Putamen (tissue), 1 donor: ENCODE measurements around the gene AP3S1.
"Not testable (repeated sequence)": the region's sequence is repeated elsewhere in the genome, so short reads cannot be mapped to it uniquely, and the experiment has no call there.

ENCODE experiments used
- DNase-seq: peaks from one replicate; pipeline ENCODE4 v3.0.0-alpha.2; 2016; ENCODE audit warnings: low spot score

AP3S1 gene

DNA sequence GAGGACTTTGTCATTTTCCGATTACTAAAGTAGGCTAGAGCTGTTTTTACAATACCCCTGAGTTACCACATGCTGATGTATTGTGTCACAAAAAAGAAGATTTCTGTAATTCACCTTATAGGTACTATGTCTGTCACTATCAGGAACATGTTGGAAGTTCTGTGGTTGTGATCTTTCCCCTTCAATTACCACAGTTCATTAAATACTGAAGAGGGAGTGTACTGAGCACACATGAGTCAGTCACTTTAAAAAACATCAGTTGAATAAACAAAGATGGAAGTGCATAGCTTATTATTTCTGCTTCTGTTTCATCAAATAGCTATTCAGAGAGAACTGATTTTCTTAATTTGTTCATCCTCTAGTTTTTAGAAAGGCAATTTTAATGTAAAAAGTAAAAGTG lies 31.7 kb downstream of the AP3S1 start:
- DNase-seq = no peak

GRCh38 chr5:115875447-115875846 lies 33.7 kb downstream of the AP3S1 start:
- DNase-seq = no peak

- DNase-seq = not testable (repeated sequence)
Measured at GRCh38 chr5:115877342-115877741, 35.6 kb downstream of the AP3S1 start.

- DNase-seq = not testable (repeated sequence)
Measured at GRCh38 chr5:115882434-115882833, 40.7 kb downstream of the AP3S1 start.

DNA sequence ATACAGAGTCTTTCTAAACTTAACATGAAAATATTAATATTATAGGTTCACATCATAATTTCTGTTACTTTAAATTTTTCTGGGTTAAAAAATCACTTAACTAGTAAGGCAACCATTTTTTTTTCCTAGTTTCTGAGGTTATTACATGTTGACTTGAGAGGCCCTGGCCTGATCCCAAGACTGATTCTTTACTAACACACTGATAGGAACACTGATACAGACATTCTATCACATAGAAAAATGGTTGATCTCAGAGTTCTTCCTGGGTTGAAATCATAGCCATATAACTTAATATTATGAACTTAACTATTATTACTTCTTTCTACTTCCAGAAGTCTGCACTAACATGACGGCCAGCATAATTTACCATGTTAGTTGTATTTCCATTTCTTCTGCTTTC lies 43.0 kb downstream of the AP3S1 start:
- no peak for DNase-seq

DNA sequence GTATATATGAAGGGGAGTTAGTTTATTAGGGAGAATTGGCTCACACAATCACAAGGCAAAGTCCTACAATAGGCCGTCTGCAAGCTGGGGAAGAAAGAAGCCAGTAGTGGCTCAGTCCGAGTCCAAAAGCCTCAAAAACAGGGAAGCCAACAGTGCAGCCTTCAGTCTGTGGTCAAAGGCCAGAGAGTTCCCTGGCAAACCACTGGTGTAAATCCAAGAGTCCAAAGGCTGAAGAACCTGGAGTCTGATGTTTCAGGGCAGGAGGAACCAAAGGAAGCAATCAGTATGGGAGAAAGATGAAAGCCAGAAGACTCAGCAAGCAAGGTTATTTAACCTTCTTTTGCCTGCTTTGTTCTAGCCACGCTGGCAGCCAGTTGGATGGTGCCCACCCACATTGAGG lies 43.5 kb downstream of the AP3S1 start:
- DNase-seq = not testable (repeated sequence)

- DNase-seq = no peak
Measured at GRCh38 chr5:115888027-115888426, 46.3 kb downstream of the AP3S1 start.

GRCh38 chr5:115892021-115892420 lies 50.3 kb downstream of the AP3S1 start:
- DNase-seq = no peak

DNA sequence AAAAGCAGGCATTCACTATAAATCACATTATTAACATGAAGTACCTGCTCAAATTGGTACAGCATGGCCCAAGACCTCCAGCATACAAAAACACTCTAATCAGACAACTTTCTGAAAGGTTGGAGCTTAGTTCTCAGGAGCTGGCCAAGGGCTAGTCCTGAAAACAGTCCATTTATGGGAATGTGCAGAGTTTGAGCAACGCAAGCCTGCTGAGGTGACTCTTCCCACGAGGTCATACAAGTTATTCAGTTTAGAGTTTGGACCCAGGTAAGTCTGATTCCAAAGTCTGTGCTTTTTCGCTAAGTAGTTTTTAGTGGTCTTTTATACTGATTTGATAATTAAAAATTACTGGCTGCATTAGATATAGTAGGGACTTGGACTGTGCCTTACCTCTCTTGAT lies 52.6 kb downstream of the AP3S1 start:
- no peak for DNase-seq

- no peak for DNase-seq
Measured at GRCh38 chr5:115895821-115896220, 54.1 kb downstream of the AP3S1 start.

DNA sequence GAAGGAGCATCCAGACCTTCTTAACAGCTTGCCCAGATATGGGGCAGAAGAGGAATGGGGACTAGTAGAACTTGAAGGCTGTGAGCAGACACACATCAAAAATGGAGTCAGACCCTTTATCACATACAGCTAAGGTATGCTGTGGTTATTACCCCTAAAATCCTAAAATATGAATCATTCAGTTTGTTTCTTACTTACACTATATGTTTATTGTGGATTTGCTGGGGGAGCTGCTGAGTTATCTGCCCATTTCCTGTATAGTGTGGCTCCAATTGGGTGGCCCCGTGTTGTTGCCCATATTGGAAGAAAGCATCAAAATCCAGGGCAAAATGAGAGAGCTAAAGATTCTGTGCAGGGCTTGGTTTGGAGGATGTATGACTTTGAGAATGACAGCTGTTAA lies 56.9 kb downstream of the AP3S1 start:
- no peak for DNase-seq

GRCh38 chr5:115907177-115907576 lies 65.4 kb downstream of the AP3S1 start:
- DNase-seq = no peak

DNA sequence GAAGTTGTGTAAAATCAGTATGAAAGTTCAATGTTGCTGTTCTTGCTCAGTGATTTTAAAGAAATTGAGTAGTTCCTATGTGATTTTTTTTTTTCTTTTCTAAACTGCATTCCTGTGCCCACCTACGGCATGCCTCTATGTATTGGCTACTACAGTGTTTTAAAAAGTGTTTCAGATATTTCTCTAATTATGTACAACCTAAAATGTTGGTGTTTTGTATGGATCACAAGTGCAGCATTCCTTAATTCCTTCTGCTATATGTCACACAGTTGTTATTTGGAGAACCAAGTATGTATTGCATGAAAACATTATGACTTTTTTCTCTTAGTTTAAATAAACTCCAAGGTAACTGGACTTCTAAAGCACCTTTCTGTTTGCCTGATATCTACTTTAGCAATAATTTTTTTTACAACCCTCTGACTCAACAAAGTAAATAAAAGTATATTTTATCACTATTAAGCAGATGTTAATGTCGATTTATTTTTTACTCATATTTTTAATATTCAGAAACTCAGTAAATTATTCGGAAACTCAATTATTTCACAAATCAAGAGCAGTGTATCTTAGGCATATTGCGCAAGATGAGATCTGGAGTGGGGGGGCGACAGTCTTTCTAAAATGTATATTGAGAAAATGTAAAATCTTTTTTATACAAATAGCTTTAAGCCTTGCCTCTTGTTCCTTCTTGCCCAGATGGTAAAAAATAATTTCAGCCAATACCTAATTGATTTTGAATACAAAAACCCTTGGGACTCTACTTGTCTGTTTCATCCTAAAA lies 72.1 kb downstream of the AP3S1 start:
- not testable (repeated sequence) for DNase-seq

DNA sequence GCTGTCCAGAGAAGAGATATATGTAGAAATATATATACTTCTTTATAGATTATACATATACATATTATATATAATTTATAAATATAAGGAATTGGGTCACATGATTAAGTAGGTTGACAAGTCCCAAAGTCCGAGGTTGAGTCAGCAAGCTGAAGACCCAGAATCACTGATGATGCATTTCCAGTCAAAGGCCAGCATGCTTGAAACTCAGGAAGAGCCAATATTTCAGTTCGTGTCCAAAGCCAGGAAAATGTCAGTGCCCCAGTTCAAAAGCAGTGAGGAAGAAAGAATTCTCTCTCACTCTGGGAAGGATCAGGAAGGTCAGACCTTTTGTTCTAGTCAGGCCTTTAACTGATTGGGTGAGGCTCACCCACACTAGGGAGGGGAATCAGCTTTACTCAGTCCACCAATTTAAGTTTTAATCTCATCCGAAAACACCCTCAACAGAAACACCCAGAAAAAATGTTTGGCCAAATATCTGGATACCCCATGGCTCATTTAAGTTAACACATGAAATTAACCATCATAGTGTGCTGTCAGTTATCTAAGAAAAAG lies 78.5 kb downstream of the AP3S1 start:
- no peak for DNase-seq

GRCh38 chr5:115928578-115929407 lies 87.1 kb downstream of the AP3S1 start:
- DNase-seq = not testable (repeated sequence)

- DNase-seq = not testable (repeated sequence)
Measured at GRCh38 chr5:115930171-115930570, 88.4 kb downstream of the AP3S1 start.

DNA sequence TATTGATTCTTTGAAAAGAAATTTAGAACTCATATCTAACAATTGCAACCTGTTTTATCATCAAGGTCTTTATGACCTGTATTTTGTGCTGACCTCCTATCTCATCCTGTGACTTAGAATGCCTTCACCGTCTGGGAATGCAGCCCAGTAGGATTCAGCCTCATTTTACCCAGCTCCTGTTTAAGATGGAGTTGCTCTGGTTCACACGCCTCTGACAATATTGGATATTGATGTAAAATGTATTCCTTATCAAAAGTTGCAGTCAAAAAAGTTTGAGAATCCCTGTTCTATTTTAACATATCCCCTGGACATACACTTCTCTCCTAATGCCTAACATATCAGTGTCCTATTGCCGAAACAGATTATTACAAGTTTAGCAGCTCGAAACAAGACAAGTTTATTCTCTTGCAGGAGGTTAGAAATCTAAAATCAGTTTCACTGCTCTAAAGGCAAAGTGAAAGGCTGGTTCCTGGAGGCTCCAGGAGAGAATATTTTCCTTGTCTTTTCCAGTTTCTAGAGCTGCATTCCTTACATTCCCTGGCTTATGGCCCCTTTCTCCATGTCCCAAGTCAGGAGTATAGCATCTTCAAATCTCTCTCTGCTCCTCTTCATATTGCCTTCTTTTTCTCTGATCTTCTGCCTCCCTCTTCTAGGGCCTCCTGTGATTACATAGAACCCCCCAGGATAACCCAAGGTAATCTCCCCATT lies 89.0 kb downstream of the AP3S1 start:
- DNase-seq = no peak

GRCh38 chr5:115932991-115933390 lies 91.3 kb downstream of the AP3S1 start:
- no peak for DNase-seq

GRCh38 chr5:115934388-115934974 lies 92.7 kb downstream of the AP3S1 start:
- DNase-seq = no peak

DNA sequence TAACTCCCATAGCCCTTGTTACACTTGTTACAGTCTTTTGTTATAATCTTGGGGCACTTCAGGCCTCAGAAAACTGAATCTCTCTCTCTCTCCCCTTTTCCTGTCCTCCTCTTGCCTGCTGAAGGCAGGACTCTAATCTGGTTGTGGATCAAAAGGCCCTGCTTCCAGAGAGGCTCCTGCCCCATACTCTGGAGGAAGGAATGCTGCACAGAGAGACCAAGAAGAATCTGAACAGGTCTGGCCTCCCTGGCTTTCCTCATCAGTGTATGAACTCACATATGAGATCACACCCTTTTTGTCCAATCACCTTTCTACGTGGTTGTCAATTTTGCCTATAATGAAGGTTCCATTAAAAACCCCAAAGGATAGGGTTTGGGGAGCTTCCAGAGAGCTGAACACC lies 94.3 kb downstream of the AP3S1 start:
- no peak for DNase-seq

DNA sequence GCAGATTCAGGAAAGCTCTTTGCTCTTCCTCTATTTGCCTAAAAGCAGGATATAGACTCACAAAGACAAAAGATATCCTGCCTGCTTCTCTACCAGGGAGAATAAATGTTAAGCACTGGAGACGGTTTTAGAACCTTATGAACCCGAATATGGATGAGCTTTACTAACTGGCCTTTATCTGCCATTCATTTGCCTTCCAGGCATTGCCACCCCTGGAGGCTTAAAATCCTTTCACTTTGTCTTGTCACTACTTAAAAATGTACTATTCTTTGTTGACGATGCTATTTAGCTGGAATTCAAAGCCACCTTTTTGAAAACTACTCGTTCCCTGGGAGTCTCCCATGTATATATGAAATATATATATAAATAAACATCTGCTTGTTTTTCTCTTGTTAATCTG lies 97.3 kb downstream of the AP3S1 start:
- no peak for DNase-seq
